Endothelial cell of umbilical vein (primary cell): ENCODE measurements around the gene BCL2A1. TPM values are rescaled to one million over a fixed set of nuclear protein-coding genes. Genes with fewer than 3 reads are reported as not detected.

Source experiments
- BruUV-seq: library from RNA; stranded (reverse); fragments of 400-500 nt; replicated peaks from 2 replicates; lab custom pipeline; 2021; lab: Mats Ljungman, UMichigan
- CTCF ChIA-PET: fragments of 300-600, 350-600 bp; sonication (Branson Sonifier 250); formaldehyde crosslinking; loops from one replicate; lab custom pipeline; 2021; ENCODE audit warnings: antibody characterized with exemption, inconsistent platforms; lab: Charles Lee
- POLR2A ChIA-PET: fragments of 300-600, 350-600 bp; sonication (Branson Sonifier 250); formaldehyde crosslinking; loops from one replicate; lab custom pipeline; 2021; ENCODE audit warnings: antibody characterized with exemption, inconsistent platforms; lab: Charles Lee
- DNase-seq: peaks from one replicate; pipeline ENCODE4 v3.0.0-alpha.2; 2011; ENCODE audit warnings: low read depth, low spot score
- FAIRE-seq: peaks from 2 replicates; lab custom pipeline; 2011; peaks lifted over from hg19 to GRCh38; lab: Jason Lieb, UNC
- H2AFZ ChIP-seq: 2 replicates; pipeline ENCODE4 v1.6.0; 2012; ENCODE audit warnings: low read depth, low read length, control low read depth, inconsistent platforms
- H3K27ac ChIP-seq: 2 replicates; pipeline ENCODE4 v1.5.1; 2011; ENCODE audit warnings: low read depth, mild to moderate bottlenecking, control low read depth, low read length, moderate library complexity; ENCODE audit not compliant: insufficient read depth
- H3K27me3 ChIP-seq, 2 experiments: 2 replicates each; pipeline versions ENCODE4 v1.6.0 to v1.6.1; 2011; ENCODE audit warnings: low read length in 2 of 2, mixed read lengths in 1 of 2; ENCODE audit not compliant: control insufficient read depth in 2 of 2, insufficient read depth in 2 of 2
- H3K36me3 ChIP-seq, 2 experiments: 2 replicates in 1 of 2; 3 replicates in 1 of 2; pipeline ENCODE4 v1.5.1; 2011; ENCODE audit warnings: low read length in 2 of 2, mild to moderate bottlenecking in 1 of 2, moderate library complexity in 1 of 2; ENCODE audit not compliant: control insufficient read depth in 2 of 2, insufficient read depth in 2 of 2; ENCODE audit errors: extremely low read depth in 1 of 2
- H3K4me1 ChIP-seq: 3 replicates; pipeline ENCODE4 v1.5.1; 2011; ENCODE audit warnings: mild to moderate bottlenecking, low read length; ENCODE audit not compliant: control insufficient read depth, insufficient read depth; ENCODE audit errors: extremely low read depth
- H3K4me2 ChIP-seq: 2 replicates; pipeline ENCODE4 v1.6.1; 2011; ENCODE audit warnings: low read length, control low read depth, mixed read lengths; ENCODE audit not compliant: insufficient read depth
- H3K4me3 ChIP-seq, 3 experiments: fragments of 200-600 bp in 1 of 3; sonication (generic), shearing (Covaris generic) in 1 of 3; replicated peaks in 1 of 3; 2 replicates each; pipeline ENCODE4 v1.5.1; 2011 to 2016; ENCODE audit warnings: control low read depth in 3 of 3, low read length in 3 of 3, mild to moderate bottlenecking in 2 of 3, inconsistent platforms in 1 of 3, low read depth in 1 of 3, moderate library complexity in 1 of 3; ENCODE audit not compliant: insufficient read depth in 1 of 3
- H3K79me2 ChIP-seq: 2 replicates; pipeline ENCODE4 v1.6.0; 2012; ENCODE audit warnings: low read length, inconsistent platforms; ENCODE audit not compliant: control insufficient read depth, insufficient read depth
- H3K9ac ChIP-seq: replicated peaks from 2 replicates; pipeline ENCODE3; 2011; ENCODE audit warnings: low read length, control low read depth; ENCODE audit not compliant: insufficient read depth; ENCODE audit errors: extremely low read depth
- H3K9me1 ChIP-seq: replicated peaks from 3 replicates; pipeline ENCODE4 v1.6.0; 2011; ENCODE audit warnings: mild to moderate bottlenecking, low read length; ENCODE audit not compliant: control insufficient read depth, insufficient read depth; ENCODE audit errors: extremely low read depth
- H3K9me3 ChIP-seq: replicated peaks from 2 replicates; pipeline ENCODE4 v1.5.1; 2012; ENCODE audit warnings: low read length, inconsistent platforms; ENCODE audit not compliant: control insufficient read depth, insufficient read depth
- H4K20me1 ChIP-seq: replicated peaks from 2 replicates; pipeline ENCODE3; 2011; ENCODE audit warnings: mild to moderate bottlenecking, low read length; ENCODE audit not compliant: control insufficient read depth, insufficient read depth; ENCODE audit errors: extremely low read depth
- EZH2 ChIP-seq: IDR thresholded peaks from 2 replicates; pipeline ENCODE4 v1.6.1; 2012; ENCODE audit warnings: borderline replicate concordance, low read depth, mild to moderate bottlenecking, moderate library complexity, low read length, inconsistent platforms; ENCODE audit not compliant: severe bottlenecking
- FOS ChIP-seq: IDR thresholded peaks from 2 replicates; pipeline ENCODE4 v1.6.1; 2011; ENCODE audit warnings: mild to moderate bottlenecking, low read length, moderate library complexity, borderline replicate concordance; ENCODE audit not compliant: insufficient read depth
- GATA2 ChIP-seq: IDR thresholded peaks from 2 replicates; pipeline ENCODE4 v1.7.0; 2011; ENCODE audit warnings: low read depth, mild to moderate bottlenecking, moderate library complexity, mixed read lengths, low read length; ENCODE audit not compliant: insufficient read length, insufficient read depth
- JUN ChIP-seq: IDR thresholded peaks from 2 replicates; pipeline ENCODE4 v1.6.1; 2011; ENCODE audit warnings: borderline replicate concordance, low read depth; ENCODE audit not compliant: insufficient read length, insufficient read depth
- MAX ChIP-seq: IDR thresholded peaks from 2 replicates; pipeline ENCODE4 v1.6.1; 2011; ENCODE audit not compliant: insufficient read depth, insufficient read length
- MYC ChIP-seq: IDR thresholded peaks from one replicate; pipeline ENCODE4 v1.6.1; 2011; ENCODE audit warnings: mild to moderate bottlenecking, low read depth, low read length
- POLR2A ChIP-seq: IDR thresholded peaks from 2 replicates; pipeline ENCODE4 v1.6.1; 2012; ENCODE audit warnings: low read depth, mild to moderate bottlenecking, control low read depth, low read length
- POLR2AphosphoS5 ChIP-seq: IDR thresholded peaks from 2 replicates; pipeline ENCODE4 v1.6.1; 2012; ENCODE audit warnings: low read depth, mild to moderate bottlenecking, control low read depth, low read length, moderate library complexity; ENCODE audit not compliant: insufficient read depth
- dilution Hi-C: fragments of 300-500 bp; cut with MboI; formaldehyde crosslinking; loops from one replicate; pipeline ENCODE4 v1.15.0; 2019; ENCODE audit warnings: low sequenced_read_pairs; ENCODE audit not compliant: extremely low pct_ligation_motif_present
- intact Hi-C: fragments of 100-400 bp; cut with micrococcal nuclease; formaldehyde crosslinking; loops from one replicate; pipeline ENCODE4 v1.10.0; 2022
- polyA plus RNA-seq, 4 experiments: library from polyadenylated mRNA; depleted of rRNA in 3 of 4; stranded (reverse) in 3 of 4; unstranded in 1 of 4; fragments of >200 nt; gene quantifications; 2 replicates each; pipeline versions ENCODE4 v1.2.1 to v1.2.3, GENCODE V29; 2011 to 2012; ENCODE audit warnings: missing spikeins in 1 of 4
- total RNA-seq: library from RNA; stranded (reverse); gene quantifications from 2 replicates; pipeline ENCODE4 v1.2.3, GENCODE V29; 2021
- TF ChIP-seq, protein P1 (sequence below), 2 donors: IDR thresholded peaks; 1 replicate in 1 of 2; 2 replicates in 1 of 2; pipeline ENCODE4 v1.5.1; 2011; ENCODE audit warnings: low read length in 2 of 2, mild to moderate bottlenecking in 2 of 2, moderate library complexity in 2 of 2, control low read depth in 1 of 2, inconsistent platforms in 1 of 2, low read depth in 1 of 2; ENCODE audit not compliant: insufficient read depth in 1 of 2; ENCODE audit errors: extremely low read depth in 1 of 2

BCL2A1 gene
- total and polyA plus RNA-seq, 2 donors (not counting 3 experiments of a cell fraction or from before 2014, with no cell fraction given), result not detected

DNA sequence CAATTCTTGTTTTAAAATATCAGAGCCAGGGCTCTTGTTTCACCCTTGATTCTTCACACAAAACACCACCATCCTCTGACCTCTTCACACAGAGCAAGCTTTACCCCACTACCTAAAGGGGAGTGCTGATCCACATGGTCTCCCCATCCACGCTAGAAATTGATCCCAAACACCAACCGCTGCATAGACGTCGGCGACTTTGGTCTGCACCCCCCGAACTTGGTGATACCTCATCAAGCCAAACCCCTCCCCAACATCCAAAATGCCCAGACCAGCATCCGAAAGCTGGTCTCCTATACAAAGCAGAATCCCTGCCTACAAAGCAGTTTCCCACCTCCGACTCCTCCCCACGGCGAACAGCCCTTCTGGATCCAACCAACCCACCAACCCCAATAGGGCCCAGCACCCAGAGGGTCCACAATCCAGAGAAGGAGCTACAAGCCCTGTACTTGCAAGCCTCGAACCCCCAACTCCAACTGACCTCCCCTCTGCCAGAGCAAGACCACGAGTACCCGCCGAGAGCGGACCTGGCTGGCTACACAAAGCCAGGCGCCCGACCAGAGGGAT, 48.4 kb downstream of the BCL2A1 start:
- no peak for DNase-seq
- no peaks in the 10 kb centered on the region for H3K27me3 ChIP-seq
- peak overlapping the region; percentile 72 for H3K4me2 ChIP-seq
- TF ChIP-seq MYC, result no peak
- no peak for TF ChIP-seq POLR2AphosphoS5
- TF ChIP-seq GATA2, result no peak
- TF ChIP-seq POLR2A, result no peak
- TF ChIP-seq EZH2, result no peak
- no peak for TF ChIP-seq FOS
- peak overlapping the region; percentile 87 to 96 (median 92) for H3K4me3 ChIP-seq
- no peak overlapping the region for H3K27ac ChIP-seq
- peaks cover 10% of the 10 kb centered on the region for H3K4me1 ChIP-seq
- peaks cover 15% of the 10 kb centered on the region for H3K79me2 ChIP-seq
- intact Hi-C loops (loop anchor here (1.0 to 5.0 kb wide), 7 partner anchors 26 to 280 kb away; partner anchors contain the start of genes FAH and ZFAND6), dilution Hi-C loops (no loop called here)
- no peaks in the 10 kb centered on the region for H4K20me1 ChIP-seq
- H3K9ac ChIP-seq, result peak overlapping the region; percentile 75
- H3K36me3 ChIP-seq, result no peaks in the 10 kb centered on the region
- BruUV-seq, result no TSS peak
- FAIRE-seq, result no peak
- no peaks in the 10 kb centered on the region for H3K9me1 ChIP-seq
- ChIA-PET POLR2A (interaction anchor here (0.6 to 1.2 kb wide), 3 partner anchors 45 to 137 kb away, joined by 3 to 5 read pairs (median 3); partner anchors contain the start of gene ZFAND6), CTCF (interaction anchor here (0.8 to 1.9 kb wide), 10 partner anchors 9 to 583 kb away, joined by 3 to 10 read pairs (median 4); partner anchors contain the start of gene ZFAND6)
- H2AFZ ChIP-seq, result peak overlapping the region; percentile 97
- no peaks in the 10 kb centered on the region for H3K9me3 ChIP-seq

GRCh38 chr15:79919749-79920511, 51.1 kb downstream of the BCL2A1 start:
- no peaks in the 10 kb centered on the region for H3K27me3 ChIP-seq
- intact Hi-C loops, result loop anchor here (5.0 kb wide), 1 partner anchor 278 kb away; no protein-coding TSS in a partner anchor
- POLR2A ChIA-PET, result no interaction called here

More at GRCh38 chr15:79919749-79920511, 51.1 kb downstream of the BCL2A1 start:
- TF ChIP-seq GATA2, result no peak
- no peak for TF ChIP-seq JUN
- TF ChIP-seq FOS, result no peak
- TF ChIP-seq MAX, result no peak
- TF ChIP-seq EZH2, result no peak
- TF ChIP-seq, protein P1, sequence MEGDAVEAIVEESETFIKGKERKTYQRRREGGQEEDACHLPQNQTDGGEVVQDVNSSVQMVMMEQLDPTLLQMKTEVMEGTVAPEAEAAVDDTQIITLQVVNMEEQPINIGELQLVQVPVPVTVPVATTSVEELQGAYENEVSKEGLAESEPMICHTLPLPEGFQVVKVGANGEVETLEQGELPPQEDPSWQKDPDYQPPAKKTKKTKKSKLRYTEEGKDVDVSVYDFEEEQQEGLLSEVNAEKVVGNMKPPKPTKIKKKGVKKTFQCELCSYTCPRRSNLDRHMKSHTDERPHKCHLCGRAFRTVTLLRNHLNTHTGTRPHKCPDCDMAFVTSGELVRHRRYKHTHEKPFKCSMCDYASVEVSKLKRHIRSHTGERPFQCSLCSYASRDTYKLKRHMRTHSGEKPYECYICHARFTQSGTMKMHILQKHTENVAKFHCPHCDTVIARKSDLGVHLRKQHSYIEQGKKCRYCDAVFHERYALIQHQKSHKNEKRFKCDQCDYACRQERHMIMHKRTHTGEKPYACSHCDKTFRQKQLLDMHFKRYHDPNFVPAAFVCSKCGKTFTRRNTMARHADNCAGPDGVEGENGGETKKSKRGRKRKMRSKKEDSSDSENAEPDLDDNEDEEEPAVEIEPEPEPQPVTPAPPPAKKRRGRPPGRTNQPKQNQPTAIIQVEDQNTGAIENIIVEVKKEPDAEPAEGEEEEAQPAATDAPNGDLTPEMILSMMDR (IDR thresholded peaks at IDR 0.05; ENCODE audit: extremely low read depth in 1 of 2, insufficient read depth in 1 of 2, low read depth in 1 of 2, low read length in 2 of 2), result no peak
- Histone ChIP-seq H3K36me3 (no peaks in the 10 kb centered on the region), H3K4me3 (no peak overlapping the region), H3K9ac (no peak overlapping the region), H3K4me1 (peaks cover 10% of the 10 kb centered on the region), H3K4me2 (no peak overlapping the region), H2AFZ (no peak overlapping the region), H3K27ac (no peak overlapping the region), H3K9me3 (no peaks in the 10 kb centered on the region), H3K9me1 (no peaks in the 10 kb centered on the region), H3K79me2 (peaks cover 15% of the 10 kb centered on the region), H4K20me1 (no peaks in the 10 kb centered on the region)
- dilution Hi-C loops, result no loop called here
- DNase-seq (no peak), FAIRE-seq (no peak)
- no TSS peak for BruUV-seq
- CTCF ChIA-PET, result no interaction called here
